HG03342 (cell line): ENCODE results near the gene PTP4A2.
A peak's percentile ranks its signal among the peaks of the same experiment; 100 is the strongest.

Experiments used
- ATAC-seq: cut with Tn5 transposase; IDR thresholded peaks from one replicate; pipeline ENCODE4 v1.9.1; 2021; ENCODE audit warnings: mild to moderate bottlenecking, moderate library complexity; ENCODE audit not compliant: unreplicated experiment

Gene PTP4A2

GRCh38 chr1:31938184-31938975 lies at the start of gene PTP4A2:
PTP4A2 (minus strand) TSS chr1:31938368; CDS start chr1:31919065, 19,303 bp downstream.
- peak; percentile 69 for ATAC-seq

- no peak for ATAC-seq
These were observed 49.0 kb upstream of the PTP4A2 start for GRCh38 chr1:31987135-31987619.

- peak; percentile 41 for ATAC-seq
These were observed 47.3 kb upstream of the PTP4A2 start for GRCh38 chr1:31985430-31985829.

- no peak for ATAC-seq
These were observed 46.5 kb upstream of the PTP4A2 start for GRCh38 chr1:31984419-31985347.

- no peak for ATAC-seq
These were observed 43.8 kb upstream of the PTP4A2 start for GRCh38 chr1:31981972-31982371.

- ATAC-seq: no peak
These were observed 43.3 kb upstream of the PTP4A2 start for GRCh38 chr1:31981456-31981839.

GRCh38 chr1:31980835-31981455 lies 42.8 kb upstream of the PTP4A2 start:
- ATAC-seq: no peak

- no peak for ATAC-seq
These were observed 40.8 kb upstream of the PTP4A2 start for GRCh38 chr1:31978843-31979400.

- ATAC-seq: no peak
These were observed 39.4 kb upstream of the PTP4A2 start for GRCh38 chr1:31977385-31978131.

GRCh38 chr1:31976401-31976800 lies 38.2 kb upstream of the PTP4A2 start:
- ATAC-seq: no peak

GRCh38 chr1:31970873-31971272 lies 32.7 kb upstream of the PTP4A2 start:
- ATAC-seq: no peak

- no peak for ATAC-seq
These were observed 23.4 kb upstream of the PTP4A2 start for GRCh38 chr1:31961536-31961935.

- ATAC-seq: no peak
These were observed 21.6 kb upstream of the PTP4A2 start for GRCh38 chr1:31959521-31960340.

GRCh38 chr1:31957701-31958674 lies 19.8 kb upstream of the PTP4A2 start:
- ATAC-seq: peak; percentile 40

GRCh38 chr1:31955917-31956736 lies 18.0 kb upstream of the PTP4A2 start:
- ATAC-seq: peak; percentile 69

GRCh38 chr1:31954607-31955283 lies 16.6 kb upstream of the PTP4A2 start:
- no peak for ATAC-seq

GRCh38 chr1:31952825-31953220 lies 14.7 kb upstream of the PTP4A2 start:
- no peak for ATAC-seq
